IMR-90 (cell line): ENCODE measurements around the gene TNNI3K. TPM values are rescaled to one million over a fixed set of nuclear protein-coding genes. Genes with fewer than 3 reads are reported as not detected.

Source experiments
- ATAC-seq: fragments of 200-7000 bp; cut with Tn5 transposase; 2 replicates; pipeline ENCODE4 v1.9.1; 2020; ENCODE audit warnings: low read depth, mild to moderate bottlenecking, moderate library complexity
- BruUV-seq: library from RNA; stranded (reverse); fragments of 400-500 nt; replicated peaks from 2 replicates; lab custom pipeline; 2021; lab: Mats Ljungman, UMichigan
- CTCF ChIA-PET: fragments of 300-600 bp; formaldehyde crosslinking; extraction: SDS; loops from one replicate; lab custom pipeline; 2021; ENCODE audit warnings: antibody characterized with exemption; lab: Yijun Ruan, JAX
- POLR2A ChIA-PET: fragments of 300-600 bp; sonication (Branson Sonifier 250); formaldehyde crosslinking; loops from one replicate; lab custom pipeline; 2022; ENCODE audit warnings: antibody characterized with exemption; ENCODE audit not compliant: unreplicated experiment; lab: Charles Lee
- DNase-seq: peaks from one replicate; pipeline ENCODE4 v3.0.0; 2013
- H2AFZ ChIP-seq: replicated peaks from 2 replicates; pipeline ENCODE3; 2013; ENCODE audit warnings: low read length, mild to moderate bottlenecking; ENCODE audit not compliant: poor library complexity
- H2AK5ac ChIP-seq: 2 replicates; pipeline ENCODE4 v1.6.1; 2013; ENCODE audit warnings: low read depth, low read length, inconsistent platforms
- H2AK9ac ChIP-seq: replicated peaks from 2 replicates; pipeline ENCODE3; 2013; ENCODE audit warnings: mild to moderate bottlenecking, low read depth, low read length, moderate library complexity; ENCODE audit not compliant: poor library complexity
- H2BK120ac ChIP-seq: 2 replicates; pipeline ENCODE4 v1.6.1; 2013; ENCODE audit warnings: low read depth, low read length, inconsistent platforms
- H2BK15ac ChIP-seq: 3 replicates; pipeline ENCODE4 v1.6.1; 2013; ENCODE audit warnings: low read depth, low read length, inconsistent platforms
- H2BK20ac ChIP-seq: 2 replicates; pipeline ENCODE4 v1.6.1; 2013; ENCODE audit warnings: low read depth, mild to moderate bottlenecking, inconsistent platforms, low read length, moderate library complexity
- H2BK5ac ChIP-seq: 2 replicates; pipeline ENCODE4 v1.6.1; 2013; ENCODE audit warnings: mild to moderate bottlenecking, low read depth, low read length, inconsistent platforms; ENCODE audit not compliant: poor library complexity, severe bottlenecking
- H3K14ac ChIP-seq: replicated peaks from 2 replicates; pipeline ENCODE4 v1.6.1; 2013; ENCODE audit warnings: low read depth, low read length, inconsistent platforms
- H3K18ac ChIP-seq: 2 replicates; pipeline ENCODE4 v1.6.1; 2013; ENCODE audit warnings: low read depth, low read length, control low read depth
- H3K23ac ChIP-seq: 2 replicates; pipeline ENCODE4 v1.6.1; 2013; ENCODE audit warnings: low read depth, low read length, inconsistent platforms
- H3K27ac ChIP-seq: 2 replicates; pipeline ENCODE4 v1.5.1; 2013; ENCODE audit warnings: mild to moderate bottlenecking, control low read depth, low read length; ENCODE audit not compliant: insufficient read depth
- H3K27me3 ChIP-seq: 2 replicates; pipeline ENCODE4 v1.6.1; 2013; ENCODE audit warnings: low read length; ENCODE audit not compliant: control insufficient read depth, insufficient read depth
- H3K36me3 ChIP-seq: 2 replicates; pipeline ENCODE4 v1.6.1; 2013; ENCODE audit warnings: low read length, mixed read lengths; ENCODE audit not compliant: control insufficient read depth, insufficient read depth
- H3K4ac ChIP-seq: 2 replicates; pipeline ENCODE4 v1.6.1; 2013; ENCODE audit warnings: low read depth, low read length, inconsistent platforms
- H3K4me1 ChIP-seq: 2 replicates; pipeline ENCODE4 v1.6.1; 2013; ENCODE audit warnings: low read length, mixed read lengths; ENCODE audit not compliant: control insufficient read depth, insufficient read depth
- H3K4me2 ChIP-seq: 2 replicates; pipeline ENCODE4 v1.6.1; 2013; ENCODE audit warnings: low read depth, mild to moderate bottlenecking, control low read depth, low read length, moderate library complexity
- H3K4me3 ChIP-seq: 2 replicates; pipeline ENCODE4 v1.5.1; 2013; ENCODE audit warnings: low read depth, mild to moderate bottlenecking, control low read depth, low read length, moderate library complexity; ENCODE audit not compliant: insufficient read depth
- H3K56ac ChIP-seq: 2 replicates; pipeline ENCODE4 v1.6.1; 2013; ENCODE audit warnings: low read length, inconsistent platforms; ENCODE audit not compliant: insufficient read depth; ENCODE audit errors: extremely low read depth
- H3K79me1 ChIP-seq, 2 experiments: 2 replicates each; pipeline ENCODE4 v1.6.1; 2013; ENCODE audit warnings: low read length in 2 of 2, inconsistent platforms in 1 of 2, low read depth in 1 of 2
- H3K9ac ChIP-seq: 2 replicates; pipeline ENCODE4 v1.6.1; 2013; ENCODE audit warnings: low read depth, low read length, control low read depth
- H3K9me1 ChIP-seq: 2 replicates; pipeline ENCODE4 v1.6.1; 2013; ENCODE audit warnings: low read length, inconsistent platforms; ENCODE audit not compliant: insufficient read depth
- H3K9me3 ChIP-seq: 2 replicates; pipeline ENCODE4 v1.6.1; 2013; ENCODE audit warnings: low read length; ENCODE audit not compliant: control insufficient read depth, insufficient read depth
- H4K20me1 ChIP-seq: 2 replicates; pipeline ENCODE4 v1.6.1; 2013; ENCODE audit warnings: low read length, inconsistent platforms; ENCODE audit not compliant: insufficient read depth
- H4K5ac ChIP-seq: 2 replicates; pipeline ENCODE4 v1.6.1; 2013; ENCODE audit warnings: mild to moderate bottlenecking, low read depth, low read length, control low read depth
- H4K8ac ChIP-seq, 2 experiments: 2 replicates each; pipeline ENCODE4 v1.6.1; 2013; ENCODE audit warnings: low read depth in 2 of 2, low read length in 2 of 2, control low read depth in 1 of 2, inconsistent platforms in 1 of 2
- H4K91ac ChIP-seq: 2 replicates; pipeline ENCODE4 v1.6.1; 2013; ENCODE audit warnings: low read depth, low read length, inconsistent platforms; ENCODE audit not compliant: insufficient read depth
- BHLHE40 ChIP-seq: fragments of 150-350 bp; IDR thresholded peaks from 2 replicates; pipeline ENCODE4 v1.6.1; 2016; ENCODE audit warnings: mild to moderate bottlenecking, low read depth, low read length
- CEBPB ChIP-seq: IDR thresholded peaks from 2 replicates; pipeline ENCODE4 v1.6.1; 2012; ENCODE audit warnings: low read depth, low read length, improper control_type of control experiment
- CHD1 ChIP-seq: IDR thresholded peaks from 2 replicates; pipeline ENCODE4 v1.6.1; 2012; ENCODE audit warnings: low read depth, low read length, improper control_type of control experiment
- FOS ChIP-seq: fragments of 150-350 bp; IDR thresholded peaks from 2 replicates; pipeline ENCODE4 v1.6.1; 2016; ENCODE audit warnings: low read depth, low read length
- MAFK ChIP-seq: IDR thresholded peaks from 2 replicates; pipeline ENCODE4 v1.6.1; 2012; ENCODE audit warnings: low read depth, low read length, improper control_type of control experiment
- MAZ ChIP-seq: IDR thresholded peaks from 2 replicates; pipeline ENCODE4 v1.6.1; 2012; ENCODE audit warnings: low read depth, mild to moderate bottlenecking, low read length, improper control_type of control experiment, moderate library complexity, borderline replicate concordance
- MXI1 ChIP-seq: IDR thresholded peaks from 2 replicates; pipeline ENCODE4 v1.6.1; 2012; ENCODE audit warnings: low read depth, mild to moderate bottlenecking, low read length, moderate library complexity, borderline replicate concordance
- NFE2L2 ChIP-seq: fragments of 150-350 bp; IDR thresholded peaks from 2 replicates; pipeline ENCODE4 v1.6.1; 2016; ENCODE audit warnings: low read depth, mild to moderate bottlenecking, low read length
- POLR2A ChIP-seq: IDR thresholded peaks from 2 replicates; pipeline ENCODE4 v1.6.1; 2012; ENCODE audit warnings: mild to moderate bottlenecking, low read depth, low read length
- RAD21 ChIP-seq: IDR thresholded peaks from 2 replicates; pipeline ENCODE4 v1.6.1; 2012; ENCODE audit warnings: low read length, improper control_type of control experiment
- RCOR1 ChIP-seq: IDR thresholded peaks from 2 replicates; pipeline ENCODE4 v1.6.1; 2012; ENCODE audit warnings: mild to moderate bottlenecking, low read length, improper control_type of control experiment; ENCODE audit not compliant: insufficient replicate concordance
- RFX5 ChIP-seq: IDR thresholded peaks from 2 replicates; pipeline ENCODE4 v1.8.0; 2012; ENCODE audit warnings: low read depth, mild to moderate bottlenecking, low read length, moderate library complexity
- SMC3 ChIP-seq: fragments of 150-350 bp; IDR thresholded peaks from 2 replicates; pipeline ENCODE4 v1.6.1; 2016; ENCODE audit warnings: low read depth, mild to moderate bottlenecking, antibody characterized with exemption, low read length, moderate library complexity
- WGBS, 2 experiments: methylation state at CpG; one replicate each; pipeline versions ENCODE4 v1.1.5 to v1.1.7; 2013; ENCODE audit warnings: missing lambda C conversion rate in 2 of 2; ENCODE audit not compliant: insufficient read length in 1 of 2; ENCODE audit errors: extremely low coverage in 2 of 2; 5-methylcytosine and 5-hydroxymethylcytosine counted together
- dilution Hi-C: fragments of 300-500 bp; cut with HindIII; formaldehyde crosslinking; loops from one replicate; pipeline ENCODE4 v1.14.3; 2018; ENCODE audit warnings: low sequenced_read_pairs; ENCODE audit not compliant: unreplicated experiment
- in situ Hi-C: fragments of 300-500 bp; cut with MboI; formaldehyde crosslinking; loops from 3 replicates; pipeline ENCODE4 v1.14.3; 2019; ENCODE audit warnings: low sequenced_read_pairs, inconsistent platforms, mixed read lengths
- intact Hi-C: fragments of 100-400 bp; cut with micrococcal nuclease; formaldehyde crosslinking; loops from 2 replicates; pipeline ENCODE4 v1.10.0; 2022
- polyA plus RNA-seq, 3 experiments: library from polyadenylated mRNA; depleted of rRNA; stranded (reverse); fragments of >200 nt; gene quantifications; 2 replicates each; pipeline ENCODE4 v1.2.3, GENCODE V29; 2012; ENCODE audit warnings: low replicate concordance in 1 of 3
- total RNA-seq: library from RNA; depleted of rRNA; stranded (reverse); fragments of >200 nt; gene quantifications from 2 replicates; pipeline ENCODE4 v1.2.3, GENCODE V29; 2012
- TF ChIP-seq, protein P1 (sequence below): fragments of 150-350 bp; IDR thresholded peaks from 2 replicates; pipeline ENCODE4 v1.6.1; 2017; ENCODE audit warnings: mild to moderate bottlenecking, antibody characterized with exemption, low read length, low read depth
- TF ChIP-seq, protein P2 (sequence below): fragments of 150-350 bp; IDR thresholded peaks from 2 replicates; pipeline ENCODE4 v1.6.1; 2016; ENCODE audit warnings: low read depth, mild to moderate bottlenecking, low read length, moderate library complexity, borderline replicate concordance
- TF ChIP-seq, protein P3 (sequence below): conservative IDR thresholded peaks from 2 replicates; pipeline ENCODE4 v1.5.1; 2012; ENCODE audit warnings: mild to moderate bottlenecking, low read depth, low read length, improper control_type of control experiment

The TNNI3K gene
- total and polyA plus RNA-seq, 2 of the 4 experiments (the other 2 are of a cell fraction), result 0.90 to 1.3 TPM

DNA sequence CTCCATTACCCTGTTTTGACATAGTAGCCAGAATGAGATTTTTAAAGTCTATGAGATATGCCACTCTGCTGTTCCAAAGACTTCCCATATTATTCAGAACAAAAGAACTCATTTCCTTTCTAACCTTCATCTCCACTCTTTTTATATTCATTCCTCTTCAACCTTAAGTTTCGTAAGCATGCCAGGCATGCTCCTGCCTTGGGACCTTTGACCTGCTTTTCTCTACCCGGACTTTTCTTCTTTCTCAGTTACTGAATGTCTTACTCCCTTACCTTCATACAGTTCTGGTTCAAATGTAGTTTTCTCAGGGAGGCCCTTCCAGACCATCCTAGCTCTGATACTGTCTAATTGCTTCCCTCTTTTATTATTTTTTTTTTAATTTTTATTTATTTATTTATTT, 81.1 kb downstream of the TNNI3K start:
- Histone ChIP-seq H4K5ac (no peak overlapping the region), H2AK9ac (no peak overlapping the region), H2AFZ (no peak overlapping the region), H2BK5ac (no peak overlapping the region), H3K4ac (no peak overlapping the region), H3K79me1 (no peaks in the 10 kb centered on the region), H3K9me3 (no peaks in the 10 kb centered on the region), H3K56ac (no peak overlapping the region), H3K4me3 (no peak overlapping the region), H3K14ac (no peak overlapping the region), H3K9ac (no peak overlapping the region), H3K4me2 (no peak overlapping the region), H3K9me1 (no peaks in the 10 kb centered on the region), H3K4me1 (no peaks in the 10 kb centered on the region), H3K18ac (no peak overlapping the region), H2AK5ac (no peak overlapping the region), H3K23ac (no peak overlapping the region), H4K20me1 (no peaks in the 10 kb centered on the region), H2BK120ac (no peak overlapping the region), H4K8ac (no peak overlapping the region), H3K27me3 (no peaks in the 10 kb centered on the region), H2BK15ac (no peak overlapping the region), H2BK20ac (no peak overlapping the region), H3K27ac (no peak overlapping the region), H4K91ac (no peak overlapping the region), H3K36me3 (no peaks in the 10 kb centered on the region)
- in situ Hi-C loops (no loop called here), intact Hi-C loops (no loop called here), dilution Hi-C loops (no loop called here)
- CTCF ChIA-PET, result interaction anchor here (0.6 kb wide), 1 partner anchor 10 kb away, joined by 4 read pairs; no protein-coding TSS in a partner anchor
- no peak for DNase-seq
- 100% methylated on average over 1 of the region's 2 CpGs; no CpG with 5 or more reads in 1 of the 2 experiments for WGBS, 2 experiments
- no peak for ATAC-seq
- no TSS peak for BruUV-seq
- POLR2A ChIA-PET, result no interaction called here
- TF ChIP-seq POLR2A, result no peak
- TF ChIP-seq CHD1, result no peak
- no peak for TF ChIP-seq RCOR1
- TF ChIP-seq MAFK, result no peak
- TF ChIP-seq MAZ, result no peak
- no peak for TF ChIP-seq BHLHE40
- TF ChIP-seq, protein P1, sequence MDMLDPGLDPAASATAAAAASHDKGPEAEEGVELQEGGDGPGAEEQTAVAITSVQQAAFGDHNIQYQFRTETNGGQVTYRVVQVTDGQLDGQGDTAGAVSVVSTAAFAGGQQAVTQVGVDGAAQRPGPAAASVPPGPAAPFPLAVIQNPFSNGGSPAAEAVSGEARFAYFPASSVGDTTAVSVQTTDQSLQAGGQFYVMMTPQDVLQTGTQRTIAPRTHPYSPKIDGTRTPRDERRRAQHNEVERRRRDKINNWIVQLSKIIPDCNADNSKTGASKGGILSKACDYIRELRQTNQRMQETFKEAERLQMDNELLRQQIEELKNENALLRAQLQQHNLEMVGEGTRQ, result no peak
- no peak for TF ChIP-seq SMC3
- no peak for TF ChIP-seq CEBPB
- no peak for TF ChIP-seq RAD21
- TF ChIP-seq, protein P2, sequence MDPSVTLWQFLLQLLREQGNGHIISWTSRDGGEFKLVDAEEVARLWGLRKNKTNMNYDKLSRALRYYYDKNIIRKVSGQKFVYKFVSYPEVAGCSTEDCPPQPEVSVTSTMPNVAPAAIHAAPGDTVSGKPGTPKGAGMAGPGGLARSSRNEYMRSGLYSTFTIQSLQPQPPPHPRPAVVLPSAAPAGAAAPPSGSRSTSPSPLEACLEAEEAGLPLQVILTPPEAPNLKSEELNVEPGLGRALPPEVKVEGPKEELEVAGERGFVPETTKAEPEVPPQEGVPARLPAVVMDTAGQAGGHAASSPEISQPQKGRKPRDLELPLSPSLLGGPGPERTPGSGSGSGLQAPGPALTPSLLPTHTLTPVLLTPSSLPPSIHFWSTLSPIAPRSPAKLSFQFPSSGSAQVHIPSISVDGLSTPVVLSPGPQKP, result no peak
- TF ChIP-seq, protein P3, sequence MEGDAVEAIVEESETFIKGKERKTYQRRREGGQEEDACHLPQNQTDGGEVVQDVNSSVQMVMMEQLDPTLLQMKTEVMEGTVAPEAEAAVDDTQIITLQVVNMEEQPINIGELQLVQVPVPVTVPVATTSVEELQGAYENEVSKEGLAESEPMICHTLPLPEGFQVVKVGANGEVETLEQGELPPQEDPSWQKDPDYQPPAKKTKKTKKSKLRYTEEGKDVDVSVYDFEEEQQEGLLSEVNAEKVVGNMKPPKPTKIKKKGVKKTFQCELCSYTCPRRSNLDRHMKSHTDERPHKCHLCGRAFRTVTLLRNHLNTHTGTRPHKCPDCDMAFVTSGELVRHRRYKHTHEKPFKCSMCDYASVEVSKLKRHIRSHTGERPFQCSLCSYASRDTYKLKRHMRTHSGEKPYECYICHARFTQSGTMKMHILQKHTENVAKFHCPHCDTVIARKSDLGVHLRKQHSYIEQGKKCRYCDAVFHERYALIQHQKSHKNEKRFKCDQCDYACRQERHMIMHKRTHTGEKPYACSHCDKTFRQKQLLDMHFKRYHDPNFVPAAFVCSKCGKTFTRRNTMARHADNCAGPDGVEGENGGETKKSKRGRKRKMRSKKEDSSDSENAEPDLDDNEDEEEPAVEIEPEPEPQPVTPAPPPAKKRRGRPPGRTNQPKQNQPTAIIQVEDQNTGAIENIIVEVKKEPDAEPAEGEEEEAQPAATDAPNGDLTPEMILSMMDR, result no peak
- TF ChIP-seq FOS, result no peak
- no peak for TF ChIP-seq RFX5
- TF ChIP-seq NFE2L2, result no peak
- TF ChIP-seq MXI1, result no peak
